ENCODE data around the gene CACNG3.
"Not testable (repeated sequence)": the region's sequence is repeated elsewhere in the genome, so short reads cannot be mapped to it uniquely, and the experiment has no call there.

CACNG3 gene

GRCh38 chr16:24332582-24333090 is 76.5 kb downstream of the CACNG3 start:
- no peak for DNase-seq (ENCODE audit: low read depth, low spot score)

GRCh38 chr16:24336491-24336890 is 80.4 kb downstream of the CACNG3 start:
- no peak for DNase-seq (ENCODE audit: low read depth, low spot score)

GRCh38 chr16:24337013-24337412 is 80.9 kb downstream of the CACNG3 start:
- no peak for DNase-seq (ENCODE audit: low read depth, low spot score)

GRCh38 chr16:24343829-24344228 is 87.7 kb downstream of the CACNG3 start:
- not testable (repeated sequence) for DNase-seq (ENCODE audit: low read depth, low spot score)

- DNase-seq (ENCODE audit: low read depth, low spot score): no peak
Measured at GRCh38 chr16:24344784-24345183, 88.6 kb downstream of the CACNG3 start.

GRCh38 chr16:24345704-24346103 is 89.6 kb downstream of the CACNG3 start:
- no peak for DNase-seq (ENCODE audit: low read depth, low spot score)

GRCh38 chr16:24346734-24347133 is 90.6 kb downstream of the CACNG3 start:
- no peak for DNase-seq (ENCODE audit: low read depth, low spot score)

GRCh38 chr16:24347556-24347955 is 91.4 kb downstream of the CACNG3 start:
- no peak for DNase-seq (ENCODE audit: low read depth, low spot score)

GRCh38 chr16:24348545-24349290 is 92.6 kb downstream of the CACNG3 start:
- no peak for DNase-seq (ENCODE audit: low read depth, low spot score)

- DNase-seq (ENCODE audit: low read depth, low spot score): no peak
Measured at GRCh38 chr16:24349320-24349719, 93.2 kb downstream of the CACNG3 start.

- DNase-seq (ENCODE audit: low read depth, low spot score): no peak
Measured at GRCh38 chr16:24352746-24353145, 96.6 kb downstream of the CACNG3 start.

- no peak for DNase-seq (ENCODE audit: low read depth, low spot score)
Measured at GRCh38 chr16:24353622-24354021, 97.5 kb downstream of the CACNG3 start.

GRCh38 chr16:24357511-24357910 is 101.4 kb downstream of the CACNG3 start:
- no peak for DNase-seq (ENCODE audit: low read depth, low spot score)

- no peak for DNase-seq (ENCODE audit: low read depth, low spot score)
Measured at GRCh38 chr16:24358117-24358516, 102.0 kb downstream of the CACNG3 start.

- no peak for DNase-seq (ENCODE audit: low read depth, low spot score)
Measured at GRCh38 chr16:24359490-24359889, 103.4 kb downstream of the CACNG3 start.

GRCh38 chr16:24360936-24361335 is 104.8 kb downstream of the CACNG3 start:
- DNase-seq (ENCODE audit: low read depth, low spot score): no peak

- DNase-seq (ENCODE audit: low read depth, low spot score): no peak
Measured at GRCh38 chr16:24364596-24364995, 108.5 kb downstream of the CACNG3 start.

GRCh38 chr16:24367186-24367710 is 111.1 kb downstream of the CACNG3 start:
- DNase-seq (ENCODE audit: low read depth, low spot score): no peak

- no peak for DNase-seq (ENCODE audit: low read depth, low spot score)
Measured at GRCh38 chr16:24372824-24373223, 116.7 kb downstream of the CACNG3 start.

GRCh38 chr16:24378999-24379398 is 122.9 kb downstream of the CACNG3 start:
- DNase-seq (ENCODE audit: low read depth, low spot score): no peak

- DNase-seq (ENCODE audit: low read depth, low spot score): no peak
Measured at GRCh38 chr16:24381470-24382118, 125.5 kb downstream of the CACNG3 start.

- no peak for DNase-seq (ENCODE audit: low read depth, low spot score)
Measured at GRCh38 chr16:24382762-24383407, 126.8 kb downstream of the CACNG3 start.

Data from activated CD4-positive, CD25-positive, alpha-beta regulatory T cell treated with anti-CD3 and anti-CD28 coated beads, Interleukin-2, amount 50 U/mL, for 16 hours (primary cell).